Neural progenitor cell (in vitro differentiated cells): ENCODE data around the gene TANC1. TPM values are rescaled to one million over a fixed set of nuclear protein-coding genes. Genes with fewer than 3 reads are reported as not detected.
A peak's percentile ranks its signal among the peaks of the same experiment; 100 is the strongest.

Source experiments
- DNase-seq: peaks from one replicate; pipeline ENCODE4 v3.0.0-alpha.2; 2016; ENCODE audit warnings: low spot score
- H2AFZ ChIP-seq: fragments of 200-600 bp; sonication (generic); replicated peaks from 2 replicates; pipeline ENCODE4 v1.6.1; 2016; ENCODE audit warnings: antibody characterized with exemption
- H3F3A ChIP-seq: fragments of 200-600 bp; sonication (generic); 2 replicates; pipeline ENCODE4 v1.6.1; 2016; ENCODE audit warnings: antibody characterized with exemption, low read depth
- H3K27ac ChIP-seq: fragments of 200-600 bp; sonication (generic); 2 replicates; pipeline ENCODE4 v1.5.1; 2016; ENCODE audit warnings: mild to moderate bottlenecking
- H3K27me3 ChIP-seq: fragments of 200-600 bp; sonication (generic); 2 replicates; pipeline ENCODE4 v1.6.1; 2016; ENCODE audit warnings: mild to moderate bottlenecking, moderate library complexity
- H3K36me3 ChIP-seq: fragments of 200-600 bp; sonication (generic); 2 replicates; pipeline ENCODE4 v1.5.1; 2016
- H3K4me1 ChIP-seq: fragments of 200-600 bp; sonication (generic); 2 replicates; pipeline ENCODE4 v1.6.1; 2016; ENCODE audit warnings: mixed run types
- H3K4me2 ChIP-seq: fragments of 200-600 bp; sonication (generic); 2 replicates; pipeline ENCODE4 v1.6.1; 2016
- H3K4me3 ChIP-seq: fragments of 200-600 bp; sonication (generic); 2 replicates; pipeline ENCODE4 v1.5.1; 2016
- H3K79me2 ChIP-seq: fragments of 200-600 bp; sonication (generic); 2 replicates; pipeline ENCODE4 v1.6.1; 2016; ENCODE audit warnings: low read depth
- H3K9ac ChIP-seq: fragments of 200-600 bp; sonication (generic); 2 replicates; pipeline ENCODE4 v1.6.1; 2016
- H3K9me3 ChIP-seq: fragments of 200-600 bp; sonication (generic); 2 replicates; pipeline ENCODE4 v1.5.1; 2016; ENCODE audit warnings: low read depth
- H4K20me1 ChIP-seq: fragments of 200-600 bp; sonication (generic); 2 replicates; pipeline ENCODE4 v1.6.1; 2016; ENCODE audit warnings: low read depth
- H3K27ac Mint-ChIP-seq: 3 replicates; pipeline ENCODE4 v1.8.0; 2021; ENCODE audit warnings: mixed read lengths
- H3K27me3 Mint-ChIP-seq: 2 replicates; pipeline ENCODE4 v1.8.0; 2022; ENCODE audit warnings: low read depth, mild to moderate bottlenecking, inconsistent platforms, moderate library complexity, mixed read lengths; ENCODE audit not compliant: insufficient read depth
- H3K36me3 Mint-ChIP-seq: 3 replicates; pipeline ENCODE4 v1.8.0; 2021; ENCODE audit warnings: mixed read lengths
- H3K4me1 Mint-ChIP-seq: 3 replicates; pipeline ENCODE4 v1.8.0; 2021; ENCODE audit warnings: mixed read lengths
- H3K4me3 Mint-ChIP-seq: 3 replicates; pipeline ENCODE4 v1.8.0; 2021; ENCODE audit warnings: mild to moderate bottlenecking, moderate library complexity, mixed read lengths
- H3K9me3 Mint-ChIP-seq: 3 replicates; pipeline ENCODE4 v1.8.0; 2020; ENCODE audit warnings: mixed read lengths
- EZH2 ChIP-seq: fragments of 200-600 bp; sonication (generic); IDR thresholded peaks from 2 replicates; pipeline ENCODE4 v1.6.1; 2017; ENCODE audit warnings: antibody characterized with exemption, mild to moderate bottlenecking, moderate library complexity
- EZH2phosphoT487 ChIP-seq: fragments of 200-600 bp; sonication (generic); IDR thresholded peaks from 2 replicates; pipeline ENCODE4 v1.6.1; 2017; ENCODE audit warnings: antibody characterized with exemption
- total RNA-seq: library from RNA; depleted of rRNA; stranded (reverse); fragments of >200 nt; gene quantifications from 2 replicates; pipeline ENCODE4 v1.2.3, GENCODE V29; 2015; ENCODE audit warnings: low replicate concordance
- TF ChIP-seq, protein P1 (sequence below): fragments of 200-600 bp; sonication (generic); IDR thresholded peaks from 2 replicates; pipeline ENCODE4 v1.5.1; 2017; ENCODE audit warnings: antibody characterized with exemption, mild to moderate bottlenecking

The TANC1 gene
- total RNA-seq, 1 donor from 2014 or later: 11.9 TPM

GRCh38 chr2:159219394-159219998 lies 251.1 kb downstream of the TANC1 start:
- no peak overlapping the region for H3K27ac ChIP-seq
- H3K27me3 ChIP-seq: no peaks in the 10 kb centered on the region
- no peaks in the 10 kb centered on the region for H3K4me1 ChIP-seq
- peaks cover 4% of the 10 kb centered on the region for H3K9me3 Mint-ChIP-seq
- DNase-seq: no peak
- no peaks in the 10 kb centered on the region for H3F3A ChIP-seq
- no peaks in the 10 kb centered on the region for H3K9me3 ChIP-seq
- no peak overlapping the region for H2AFZ ChIP-seq
- H3K9ac ChIP-seq: no peak overlapping the region
- no peaks in the 10 kb centered on the region for H4K20me1 ChIP-seq
- no peak overlapping the region for H3K4me2 ChIP-seq
- H3K79me2 ChIP-seq: no peaks in the 10 kb centered on the region
- no peak overlapping the region for H3K4me3 Mint-ChIP-seq
- H3K27ac Mint-ChIP-seq: no peak overlapping the region
- H3K4me1 Mint-ChIP-seq: peaks cover 7% of the 10 kb centered on the region
- H3K27me3 Mint-ChIP-seq: peaks cover 2% of the 10 kb centered on the region
- H3K36me3 ChIP-seq: no peaks in the 10 kb centered on the region
- TF ChIP-seq EZH2: no peak
- TF ChIP-seq, protein P1, sequence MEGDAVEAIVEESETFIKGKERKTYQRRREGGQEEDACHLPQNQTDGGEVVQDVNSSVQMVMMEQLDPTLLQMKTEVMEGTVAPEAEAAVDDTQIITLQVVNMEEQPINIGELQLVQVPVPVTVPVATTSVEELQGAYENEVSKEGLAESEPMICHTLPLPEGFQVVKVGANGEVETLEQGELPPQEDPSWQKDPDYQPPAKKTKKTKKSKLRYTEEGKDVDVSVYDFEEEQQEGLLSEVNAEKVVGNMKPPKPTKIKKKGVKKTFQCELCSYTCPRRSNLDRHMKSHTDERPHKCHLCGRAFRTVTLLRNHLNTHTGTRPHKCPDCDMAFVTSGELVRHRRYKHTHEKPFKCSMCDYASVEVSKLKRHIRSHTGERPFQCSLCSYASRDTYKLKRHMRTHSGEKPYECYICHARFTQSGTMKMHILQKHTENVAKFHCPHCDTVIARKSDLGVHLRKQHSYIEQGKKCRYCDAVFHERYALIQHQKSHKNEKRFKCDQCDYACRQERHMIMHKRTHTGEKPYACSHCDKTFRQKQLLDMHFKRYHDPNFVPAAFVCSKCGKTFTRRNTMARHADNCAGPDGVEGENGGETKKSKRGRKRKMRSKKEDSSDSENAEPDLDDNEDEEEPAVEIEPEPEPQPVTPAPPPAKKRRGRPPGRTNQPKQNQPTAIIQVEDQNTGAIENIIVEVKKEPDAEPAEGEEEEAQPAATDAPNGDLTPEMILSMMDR: no peak
- no peak for TF ChIP-seq EZH2phosphoT487
- peaks cover 56% of the 10 kb centered on the region for H3K36me3 Mint-ChIP-seq
- H3K4me3 ChIP-seq: no peak overlapping the region

- H3K9me3 Mint-ChIP-seq: no peaks in the 10 kb centered on the region
- no peak overlapping the region for H3K4me3 Mint-ChIP-seq
- Histone ChIP-seq H3K9ac (no peak overlapping the region), H3K4me2 (no peak overlapping the region), H2AFZ (no peak overlapping the region), H3K79me2 (no peaks in the 10 kb centered on the region), H3K27me3 (no peaks in the 10 kb centered on the region), H3K4me3 (no peak overlapping the region), H3K27ac (no peak overlapping the region), H3F3A (no peaks in the 10 kb centered on the region), H4K20me1 (no peaks in the 10 kb centered on the region), H3K4me1 (peaks cover 14% of the 10 kb centered on the region), H3K36me3 (no peaks in the 10 kb centered on the region), H3K9me3 (no peaks in the 10 kb centered on the region)
- TF ChIP-seq, protein P1: no peak
- no peak for TF ChIP-seq EZH2
- TF ChIP-seq EZH2phosphoT487: no peak
- no peak for DNase-seq
- peaks cover 43% of the 10 kb centered on the region for H3K4me1 Mint-ChIP-seq
- peaks cover 33% of the 10 kb centered on the region for H3K36me3 Mint-ChIP-seq
- peak overlapping the region; percentile 81 for H3K27ac Mint-ChIP-seq
- no peaks in the 10 kb centered on the region for H3K27me3 Mint-ChIP-seq
These were observed 255.8 kb downstream of the TANC1 start for GRCh38 chr2:159224061-159224813.

DNA sequence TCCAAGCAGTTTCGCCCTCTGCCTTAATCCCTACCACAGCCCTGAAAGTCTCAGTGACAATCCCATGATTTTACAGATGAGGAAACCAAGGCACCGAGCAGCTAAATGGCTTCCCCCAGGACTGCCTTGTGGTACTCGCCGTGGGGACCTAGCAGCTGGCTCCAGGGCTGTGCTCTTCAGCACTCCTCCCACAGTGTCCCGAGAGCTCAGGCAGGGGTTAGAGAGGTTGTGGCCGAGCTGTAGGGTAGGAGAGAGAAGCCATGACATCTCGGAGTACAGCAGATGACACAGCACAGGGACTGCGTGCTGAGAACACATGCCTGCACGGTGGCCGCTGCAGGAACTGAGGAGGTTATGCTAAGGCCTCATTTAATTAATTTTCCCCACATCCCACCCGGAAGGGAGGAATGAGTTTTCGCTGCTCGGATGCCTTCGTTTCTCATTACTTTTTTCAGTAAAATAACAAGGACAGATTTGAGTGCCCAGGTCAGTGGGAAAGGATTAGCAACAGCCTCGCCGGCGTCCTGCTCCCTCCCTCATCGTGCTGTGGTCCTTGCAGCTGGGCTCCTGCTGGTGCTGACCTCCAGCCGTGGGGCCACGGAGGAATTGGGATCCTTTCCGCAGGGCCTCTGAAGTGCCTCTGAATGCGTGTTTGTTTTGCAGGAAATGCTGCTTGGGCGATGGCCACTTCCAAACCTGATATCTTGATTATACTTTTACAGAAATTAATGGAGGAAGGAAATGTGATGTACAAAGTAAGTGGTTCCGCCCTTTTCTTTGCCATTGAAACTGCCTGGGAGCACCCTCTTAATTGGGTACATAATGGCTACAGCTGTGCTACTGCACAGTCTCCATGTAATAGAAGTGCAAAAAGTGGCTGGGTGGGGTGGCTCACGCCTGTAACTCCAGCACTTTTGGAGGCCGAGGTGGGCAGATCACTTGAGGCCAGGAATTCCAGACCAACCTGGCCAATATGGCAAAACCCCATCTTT lies 256.9 kb downstream of the TANC1 start:
- H3K27me3 Mint-ChIP-seq: peaks cover 4% of the 10 kb centered on the region
- Histone ChIP-seq H3K4me2 (no peak overlapping the region), H4K20me1 (no peaks in the 10 kb centered on the region), H3F3A (no peaks in the 10 kb centered on the region), H3K4me1 (peaks cover 14% of the 10 kb centered on the region), H3K4me3 (no peak overlapping the region), H3K9me3 (no peaks in the 10 kb centered on the region), H3K27me3 (no peaks in the 10 kb centered on the region), H3K79me2 (no peaks in the 10 kb centered on the region), H3K27ac (no peak overlapping the region), H3K36me3 (no peaks in the 10 kb centered on the region), H2AFZ (no peak overlapping the region), H3K9ac (no peak overlapping the region)
- TF ChIP-seq, protein P1: no peak
- TF ChIP-seq EZH2phosphoT487: no peak
- no peak for TF ChIP-seq EZH2
- no peak overlapping the region for H3K4me3 Mint-ChIP-seq
- H3K4me1 Mint-ChIP-seq: peaks cover 43% of the 10 kb centered on the region
- peak overlapping the region; percentile 86 for H3K27ac Mint-ChIP-seq
- no peaks in the 10 kb centered on the region for H3K9me3 Mint-ChIP-seq
- peak; percentile 31 for DNase-seq
- H3K36me3 Mint-ChIP-seq: peaks cover 39% of the 10 kb centered on the region
